A673 (cell line): ENCODE data around the gene C1QTNF4.

Experiments used
- CTCF ChIP-seq: fragments of 300-800, 200-600 bp; sonication (generic); conservative IDR thresholded peaks from 2 replicates; pipeline ENCODE4 v1.5.1; 2017; ENCODE audit warnings: low read depth, mild to moderate bottlenecking, antibody characterized with exemption, low read length, moderate library complexity, mixed read lengths
- EZH2 ChIP-seq: fragments of 200-600 bp; sonication (generic); IDR thresholded peaks from 2 replicates; pipeline ENCODE4 v1.6.1; 2017; ENCODE audit warnings: borderline replicate concordance, low read depth, mild to moderate bottlenecking, mixed read lengths, antibody characterized with exemption, low read length; ENCODE audit not compliant: poor library complexity, severe bottlenecking

- TF ChIP-seq CTCF (no peak), EZH2 (no peak)
Observed at GRCh38 chr11:47571895-47572294, 22.3 kb downstream of the C1QTNF4 start.
